Endothelial cell of umbilical vein (primary cell): ENCODE results near the gene CDT1.

Experiments
- MAX ChIP-seq: IDR thresholded peaks from 2 replicates; pipeline ENCODE4 v1.6.1; 2011; ENCODE audit not compliant: insufficient read depth, insufficient read length
- POLR2A ChIP-seq: IDR thresholded peaks from 2 replicates; pipeline ENCODE4 v1.6.1; 2012; ENCODE audit warnings: low read depth, mild to moderate bottlenecking, control low read depth, low read length
- POLR2AphosphoS5 ChIP-seq: IDR thresholded peaks from 2 replicates; pipeline ENCODE4 v1.6.1; 2012; ENCODE audit warnings: low read depth, mild to moderate bottlenecking, control low read depth, low read length, moderate library complexity; ENCODE audit not compliant: insufficient read depth
- TF ChIP-seq, protein P1 (sequence below), 2 donors: IDR thresholded peaks; 1 replicate in 1 of 2; 2 replicates in 1 of 2; pipeline ENCODE4 v1.5.1; 2011; ENCODE audit warnings: low read length in 2 of 2, mild to moderate bottlenecking in 2 of 2, moderate library complexity in 2 of 2, control low read depth in 1 of 2, inconsistent platforms in 1 of 2, low read depth in 1 of 2; ENCODE audit not compliant: insufficient read depth in 1 of 2; ENCODE audit errors: extremely low read depth in 1 of 2

DNA sequence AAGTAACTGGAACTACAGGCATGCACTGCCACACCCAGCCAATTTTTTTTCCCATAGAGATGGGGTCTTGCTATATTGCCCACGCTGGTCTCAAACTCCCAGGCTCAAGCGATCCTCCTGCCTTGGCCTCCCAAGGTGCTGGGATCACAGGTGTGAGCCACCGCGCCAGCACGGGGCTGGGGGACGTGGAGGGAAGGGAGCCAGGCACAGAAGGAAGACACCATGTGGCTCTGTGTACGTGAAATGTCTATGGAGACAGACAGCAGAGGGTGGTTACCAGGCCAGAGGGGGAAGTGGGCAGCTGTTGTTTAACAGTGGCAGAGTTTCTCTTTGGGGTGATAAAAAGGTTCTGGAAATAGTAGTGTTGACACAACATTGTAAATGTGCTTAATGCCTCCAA, 14.0 kb upstream of the CDT1 start:
- TF ChIP-seq, protein P1, sequence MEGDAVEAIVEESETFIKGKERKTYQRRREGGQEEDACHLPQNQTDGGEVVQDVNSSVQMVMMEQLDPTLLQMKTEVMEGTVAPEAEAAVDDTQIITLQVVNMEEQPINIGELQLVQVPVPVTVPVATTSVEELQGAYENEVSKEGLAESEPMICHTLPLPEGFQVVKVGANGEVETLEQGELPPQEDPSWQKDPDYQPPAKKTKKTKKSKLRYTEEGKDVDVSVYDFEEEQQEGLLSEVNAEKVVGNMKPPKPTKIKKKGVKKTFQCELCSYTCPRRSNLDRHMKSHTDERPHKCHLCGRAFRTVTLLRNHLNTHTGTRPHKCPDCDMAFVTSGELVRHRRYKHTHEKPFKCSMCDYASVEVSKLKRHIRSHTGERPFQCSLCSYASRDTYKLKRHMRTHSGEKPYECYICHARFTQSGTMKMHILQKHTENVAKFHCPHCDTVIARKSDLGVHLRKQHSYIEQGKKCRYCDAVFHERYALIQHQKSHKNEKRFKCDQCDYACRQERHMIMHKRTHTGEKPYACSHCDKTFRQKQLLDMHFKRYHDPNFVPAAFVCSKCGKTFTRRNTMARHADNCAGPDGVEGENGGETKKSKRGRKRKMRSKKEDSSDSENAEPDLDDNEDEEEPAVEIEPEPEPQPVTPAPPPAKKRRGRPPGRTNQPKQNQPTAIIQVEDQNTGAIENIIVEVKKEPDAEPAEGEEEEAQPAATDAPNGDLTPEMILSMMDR (IDR thresholded peaks at IDR 0.05; ENCODE audit: extremely low read depth in 1 of 2, insufficient read depth in 1 of 2, low read depth in 1 of 2, low read length in 2 of 2) = no peak
- TF ChIP-seq POLR2AphosphoS5 (no peak), POLR2A (no peak), MAX (no peak)
